HG03066 (cell line): ENCODE data around the gene PPARA.

ENCODE experiments used
- ATAC-seq: cut with Tn5 transposase; IDR thresholded peaks from one replicate; pipeline ENCODE4 v1.9.1; 2021; ENCODE audit warnings: low read depth; ENCODE audit not compliant: unreplicated experiment

The PPARA gene

GRCh38 chr22:46237453-46238124 is 87.3 kb downstream of the PPARA start:
- ATAC-seq = no peak

GRCh38 chr22:46238541-46238940 is 88.2 kb downstream of the PPARA start:
- no peak for ATAC-seq

GRCh38 chr22:46239261-46240048 is 89.1 kb downstream of the PPARA start:
- no peak for ATAC-seq

- ATAC-seq = no peak
Observed at GRCh38 chr22:46240073-46240472, 89.7 kb downstream of the PPARA start.

GRCh38 chr22:46240506-46240905 is 90.2 kb downstream of the PPARA start:
- ATAC-seq = no peak

GRCh38 chr22:46240907-46241306 is 90.6 kb downstream of the PPARA start:
- ATAC-seq = no peak

GRCh38 chr22:46241396-46242007 is 91.2 kb downstream of the PPARA start:
- ATAC-seq = no peak

GRCh38 chr22:46242076-46242475 is 91.8 kb downstream of the PPARA start:
- no peak for ATAC-seq

- ATAC-seq = no peak
Observed at GRCh38 chr22:46244771-46245170, 94.4 kb downstream of the PPARA start.

- ATAC-seq = no peak
Observed at GRCh38 chr22:46245511-46245910, 95.2 kb downstream of the PPARA start.

- ATAC-seq = no peak
Observed at GRCh38 chr22:46246178-46246577, 95.9 kb downstream of the PPARA start.

- no peak for ATAC-seq
Observed at GRCh38 chr22:46247443-46247975, 97.2 kb downstream of the PPARA start.

- ATAC-seq = peak; percentile 74
Observed at GRCh38 chr22:46250035-46250782, 99.9 kb downstream of the PPARA start, which contains the start of gene CDPF1. Gene CDPF1 (minus strand): TSS chr22:46250293. CDS start chr22:46248284, 2,009 bp downstream.

GRCh38 chr22:46250783-46251125 is 100.4 kb downstream of the PPARA start:
- ATAC-seq = no peak

- ATAC-seq = no peak
Observed at GRCh38 chr22:46251266-46251665, 100.9 kb downstream of the PPARA start.

GRCh38 chr22:46251816-46252380 is 101.6 kb downstream of the PPARA start:
- ATAC-seq = no peak

- ATAC-seq = no peak
Observed at GRCh38 chr22:46256358-46256958, 106.1 kb downstream of the PPARA start.

- ATAC-seq = no peak
Observed at GRCh38 chr22:46259374-46259773, 109.0 kb downstream of the PPARA start.

- no peak for ATAC-seq
Observed at GRCh38 chr22:46260038-46260437, 109.7 kb downstream of the PPARA start.
